ENCODE data around the gene PRDX3.
"Not testable (repeated sequence)": the region's sequence is repeated elsewhere in the genome, so short reads cannot be mapped to it uniquely, and the experiment has no call there.

Gene PRDX3

GRCh38 chr10:119161680-119162451 is 16.7 kb downstream of the PRDX3 start:
- DNase-seq = no peak

DNA sequence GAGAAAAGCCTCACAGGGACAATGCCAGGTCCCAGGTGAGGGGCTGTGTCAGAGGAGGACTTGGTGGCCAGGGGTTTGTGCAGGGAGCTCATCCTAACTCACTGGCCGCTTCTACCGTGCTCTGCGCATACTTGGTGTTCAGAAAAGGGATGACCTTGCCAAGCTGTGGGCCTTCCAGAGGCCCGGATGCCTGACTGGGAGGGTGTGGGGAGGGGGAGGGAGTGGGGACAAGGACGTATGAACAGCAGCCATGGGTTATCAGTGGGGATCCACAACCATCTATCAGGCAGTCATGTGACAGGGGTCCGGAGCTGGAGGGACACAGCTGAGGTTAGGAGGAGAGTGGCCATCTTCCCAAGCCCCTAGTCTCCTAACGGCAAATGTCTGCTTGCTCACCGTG is 19.3 kb downstream of the PRDX3 start:
- DNase-seq = no peak

DNA sequence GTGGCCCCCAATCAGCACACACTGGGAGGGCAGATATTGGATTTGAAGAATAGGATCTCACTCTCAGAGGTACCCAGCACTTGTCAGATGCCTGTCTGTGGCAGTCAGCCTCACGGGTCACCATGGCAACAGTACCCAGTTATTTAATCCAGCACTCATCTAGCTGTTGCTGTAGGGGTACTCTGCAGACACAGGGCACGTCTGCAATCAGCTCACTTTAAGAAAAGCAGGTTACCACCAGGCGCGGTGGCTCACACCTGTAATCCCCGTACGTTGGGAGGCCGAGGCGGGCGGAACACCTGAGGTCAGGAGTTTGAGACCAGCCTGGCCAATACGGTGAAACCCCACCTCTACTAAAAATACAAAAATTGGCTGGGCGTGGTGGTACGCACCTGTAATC is 25.0 kb downstream of the PRDX3 start:
- DNase-seq = no peak

GRCh38 chr10:119153041-119153440 is 25.6 kb downstream of the PRDX3 start:
- DNase-seq = no peak

GRCh38 chr10:119151601-119152000 is 27.0 kb downstream of the PRDX3 start:
- DNase-seq = not testable (repeated sequence)

DNA sequence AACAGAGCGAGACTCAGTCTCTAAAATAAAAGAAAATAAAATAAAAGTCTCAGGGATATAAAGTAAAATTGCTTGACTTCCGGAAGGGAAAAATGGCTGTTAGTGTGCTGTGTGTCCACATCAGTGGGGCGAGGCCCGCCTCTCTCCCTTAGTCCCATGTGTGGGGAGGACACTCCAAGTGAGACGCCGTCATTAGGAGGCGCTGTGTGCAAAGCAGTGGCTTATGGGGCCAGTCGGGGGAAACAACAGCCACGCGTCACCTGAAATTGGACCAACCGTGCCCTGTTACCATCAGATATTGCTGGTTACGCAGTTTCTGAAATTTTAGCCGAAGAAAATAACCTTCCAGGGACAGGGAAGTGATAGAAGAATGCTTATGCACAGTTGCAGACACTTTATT is 28.9 kb downstream of the PRDX3 start:
- no peak for DNase-seq

- no peak for DNase-seq
Observed at GRCh38 chr10:119149157-119149556, 29.5 kb downstream of the PRDX3 start.

- no peak for DNase-seq
Observed at GRCh38 chr10:119143657-119144056, 35.0 kb downstream of the PRDX3 start.

GRCh38 chr10:119140603-119141245 is 37.9 kb downstream of the PRDX3 start:
- no peak for DNase-seq

DNA sequence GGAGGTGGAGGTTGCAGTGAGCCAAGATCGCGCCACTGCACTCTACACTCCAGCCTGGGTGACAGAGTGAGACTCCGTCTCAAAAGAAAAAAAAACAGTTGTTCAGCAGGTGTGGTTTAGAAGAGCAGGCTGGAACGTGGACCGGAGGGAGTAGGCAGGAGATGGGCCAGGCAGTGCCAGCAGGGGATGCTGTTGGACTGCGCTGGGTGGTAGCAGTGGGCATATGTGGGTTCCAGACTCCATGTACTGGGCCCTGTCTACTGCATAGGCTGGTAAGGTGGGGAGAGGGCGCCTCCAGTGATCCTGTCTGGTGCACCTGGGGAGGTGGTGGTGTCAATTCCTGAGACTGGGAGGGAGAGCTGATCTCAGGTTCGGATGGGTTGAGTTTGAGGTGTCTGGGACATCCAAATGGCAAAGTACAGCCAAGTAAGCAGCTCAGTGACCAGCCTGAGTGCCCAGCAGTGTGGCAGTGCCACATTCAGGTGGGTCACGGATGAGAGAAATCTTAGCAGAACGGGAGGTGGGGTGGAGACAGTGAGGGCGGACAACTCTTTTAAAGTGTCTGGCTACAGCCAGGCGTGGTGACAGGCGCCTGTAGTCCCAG is 39.0 kb downstream of the PRDX3 start:
- DNase-seq = no peak

GRCh38 chr10:119138346-119139306 is 40.0 kb downstream of the PRDX3 start:
- no peak for DNase-seq

GRCh38 chr10:119137878-119138277 is 40.7 kb downstream of the PRDX3 start:
- not testable (repeated sequence) for DNase-seq

GRCh38 chr10:119136084-119136483 is 42.5 kb downstream of the PRDX3 start:
- no peak for DNase-seq

DNA sequence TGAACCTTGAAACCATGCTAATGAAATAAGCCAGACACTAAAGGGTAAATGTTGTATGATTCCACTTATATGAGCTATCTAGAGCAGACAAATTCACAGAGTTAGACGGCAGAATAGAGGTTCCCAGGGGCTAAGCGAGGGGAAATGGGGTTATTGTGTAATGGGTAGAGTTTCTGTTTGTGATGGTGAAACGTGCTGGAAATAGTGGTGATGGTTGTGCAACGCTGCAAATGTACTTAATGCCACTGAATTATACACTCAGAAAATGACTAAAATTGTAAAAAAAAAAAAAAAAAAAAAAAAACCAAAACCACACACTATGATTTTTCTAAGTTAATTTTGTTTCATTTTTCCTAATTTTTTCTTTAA is 43.1 kb downstream of the PRDX3 start:
- DNase-seq = no peak

GRCh38 chr10:119133949-119134348 is 44.7 kb downstream of the PRDX3 start:
- DNase-seq = no peak

GRCh38 chr10:119132521-119133345 is 45.9 kb downstream of the PRDX3 start:
- no peak for DNase-seq

DNA sequence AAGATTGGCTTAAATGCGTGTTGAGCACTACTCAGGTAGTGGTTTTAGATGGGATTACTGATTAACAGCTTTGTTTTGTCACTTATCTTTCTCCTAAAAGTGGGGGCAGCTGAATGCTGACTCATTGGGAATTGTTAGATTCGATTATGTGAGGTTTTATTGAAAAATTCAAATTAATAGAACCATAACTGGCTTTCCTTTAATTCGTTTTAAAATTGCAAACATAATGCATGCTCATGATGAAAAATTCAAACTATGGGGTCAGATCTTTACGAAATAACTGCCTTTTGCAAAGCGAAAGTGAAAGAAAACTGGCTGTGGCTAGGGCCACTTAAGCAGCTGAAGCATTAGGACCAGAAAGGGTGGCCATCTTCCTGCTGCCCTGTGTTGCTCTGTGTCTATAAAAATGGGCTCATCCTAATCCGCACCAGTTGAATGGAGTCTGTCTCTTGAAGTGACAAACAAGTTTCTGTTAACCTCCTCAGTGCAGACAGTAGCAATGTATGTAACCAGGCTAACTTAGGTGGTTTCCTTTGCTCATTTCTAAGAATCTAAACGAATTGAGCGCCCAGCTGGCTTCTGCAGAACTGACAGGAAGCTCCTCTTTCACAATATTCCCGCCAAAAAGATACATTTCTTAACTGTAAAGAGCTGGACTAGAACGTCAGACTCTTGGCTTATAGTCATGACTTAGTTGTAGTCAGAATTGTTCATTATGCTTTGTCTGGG is 46.9 kb downstream of the PRDX3 start:
- DNase-seq = no peak

DNA sequence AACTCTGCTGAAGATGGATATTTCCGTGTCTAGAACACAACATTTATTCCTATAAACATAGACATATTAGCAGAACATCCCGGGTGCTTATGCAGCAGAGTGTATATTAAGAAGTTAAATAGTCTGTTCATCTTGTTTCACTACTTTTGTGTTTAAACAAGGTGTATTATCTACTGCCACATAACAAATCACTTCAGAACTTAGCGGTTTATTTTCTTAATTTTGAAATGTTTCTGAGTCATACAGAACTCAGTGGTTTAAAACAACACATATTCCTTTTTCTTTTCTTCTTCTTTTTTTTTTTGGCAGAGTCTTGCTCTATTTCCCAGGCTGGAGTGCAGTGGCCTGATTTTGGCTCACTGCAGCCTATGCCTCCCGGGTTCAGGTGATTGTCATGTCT is 48.9 kb downstream of the PRDX3 start:
- DNase-seq = no peak

- DNase-seq = no peak
Observed at GRCh38 chr10:119125942-119126341, 52.7 kb downstream of the PRDX3 start.

GRCh38 chr10:119120875-119121274 is 57.7 kb downstream of the PRDX3 start:
- no peak for DNase-seq

GRCh38 chr10:119120413-119120867 is 58.2 kb downstream of the PRDX3 start:
- no peak for DNase-seq
